ENCODE results near the gene IL31RA. TPM values are rescaled to one million over a fixed set of nuclear protein-coding genes. Genes with fewer than 3 reads are reported as not detected.

Gene IL31RA
- total and polyA plus RNA-seq, 9 donors, result 0.15 to 0.67 (median 0.24) TPM; not detected in 2

DNA sequence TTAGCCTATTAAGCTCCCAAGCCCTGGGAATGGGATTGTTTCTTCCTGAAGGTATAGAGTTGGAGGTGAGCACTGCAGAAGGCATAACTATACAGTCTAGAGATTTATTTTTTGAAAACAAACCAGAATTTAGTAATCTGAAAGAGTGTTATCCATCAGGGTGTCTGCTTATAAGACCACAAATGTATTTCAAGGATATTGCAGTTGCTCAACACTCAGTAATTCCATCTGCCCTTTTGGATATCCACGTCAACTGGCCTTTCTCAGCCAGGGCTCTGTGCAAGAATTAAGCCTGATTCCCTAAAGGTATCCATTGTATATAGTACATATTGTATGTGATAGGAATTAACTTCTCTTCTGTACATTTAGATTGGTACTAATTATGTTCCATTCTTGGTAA lies 15.0 kb upstream of the IL31RA start:
- Histone ChIP-seq H3K4me3 (no peak overlapping the region), H3K36me3 (no peaks in the 10 kb centered on the region), H3K27me3 (no peaks in the 10 kb centered on the region), H3K9me3 (no peaks in the 10 kb centered on the region), H3K4me1 (ENCODE audit: insufficient read depth) (no peaks in the 10 kb centered on the region), H3K27ac (no peak overlapping the region)
- no peak for DNase-seq
- TF ChIP-seq POLR2A (IDR thresholded peaks at IDR 0.05), result no peak
- no peak for TF ChIP-seq EP300 (IDR thresholded peaks at IDR 0.05)
- intact Hi-C loops (cut with DNase I), result no loop called here
- WGBS, 3 donors, result 56 to 70% (median 57%) methylated on average over 1 of the region's 1 CpG

DNA sequence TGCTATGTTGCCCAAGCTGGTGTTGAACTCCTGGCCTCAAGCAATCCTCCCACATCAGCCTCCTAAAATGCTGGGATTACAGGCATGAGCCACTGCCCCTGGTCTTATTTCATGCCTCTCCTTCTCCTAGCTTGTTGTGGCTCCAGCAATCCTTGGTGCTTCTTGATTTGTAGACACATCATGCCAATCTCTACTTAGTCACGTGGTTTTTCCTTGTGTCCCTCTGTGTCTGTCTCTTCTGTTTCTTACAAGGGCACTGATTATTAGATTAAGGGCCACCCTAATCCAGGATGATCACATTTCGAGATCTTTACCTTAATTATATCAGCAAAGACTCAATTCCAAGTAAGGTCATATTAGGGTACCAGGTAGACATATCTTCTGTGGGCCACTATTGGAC lies 9.2 kb upstream of the IL31RA start:
- Histone ChIP-seq H3K27me3 (no peaks in the 10 kb centered on the region), H3K36me3 (no peaks in the 10 kb centered on the region), H3K4me1 (ENCODE audit: insufficient read depth) (no peaks in the 10 kb centered on the region), H3K9me3 (no peaks in the 10 kb centered on the region), H3K27ac (no peak overlapping the region), H3K4me3 (no peak overlapping the region)
- no peak for TF ChIP-seq EP300 (IDR thresholded peaks at IDR 0.05)
- no peak for TF ChIP-seq POLR2A (IDR thresholded peaks at IDR 0.05)
- TF ChIP-seq, protein P1, sequence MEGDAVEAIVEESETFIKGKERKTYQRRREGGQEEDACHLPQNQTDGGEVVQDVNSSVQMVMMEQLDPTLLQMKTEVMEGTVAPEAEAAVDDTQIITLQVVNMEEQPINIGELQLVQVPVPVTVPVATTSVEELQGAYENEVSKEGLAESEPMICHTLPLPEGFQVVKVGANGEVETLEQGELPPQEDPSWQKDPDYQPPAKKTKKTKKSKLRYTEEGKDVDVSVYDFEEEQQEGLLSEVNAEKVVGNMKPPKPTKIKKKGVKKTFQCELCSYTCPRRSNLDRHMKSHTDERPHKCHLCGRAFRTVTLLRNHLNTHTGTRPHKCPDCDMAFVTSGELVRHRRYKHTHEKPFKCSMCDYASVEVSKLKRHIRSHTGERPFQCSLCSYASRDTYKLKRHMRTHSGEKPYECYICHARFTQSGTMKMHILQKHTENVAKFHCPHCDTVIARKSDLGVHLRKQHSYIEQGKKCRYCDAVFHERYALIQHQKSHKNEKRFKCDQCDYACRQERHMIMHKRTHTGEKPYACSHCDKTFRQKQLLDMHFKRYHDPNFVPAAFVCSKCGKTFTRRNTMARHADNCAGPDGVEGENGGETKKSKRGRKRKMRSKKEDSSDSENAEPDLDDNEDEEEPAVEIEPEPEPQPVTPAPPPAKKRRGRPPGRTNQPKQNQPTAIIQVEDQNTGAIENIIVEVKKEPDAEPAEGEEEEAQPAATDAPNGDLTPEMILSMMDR (IDR thresholded peaks at IDR 0.05), result no peak
- intact Hi-C loops (cut with DNase I), result no loop called here
- WGBS, 3 donors, result 78 to 85% (median 78%) methylated on average over 2 of the region's 2 CpGs
- DNase-seq, result no peak

DNA sequence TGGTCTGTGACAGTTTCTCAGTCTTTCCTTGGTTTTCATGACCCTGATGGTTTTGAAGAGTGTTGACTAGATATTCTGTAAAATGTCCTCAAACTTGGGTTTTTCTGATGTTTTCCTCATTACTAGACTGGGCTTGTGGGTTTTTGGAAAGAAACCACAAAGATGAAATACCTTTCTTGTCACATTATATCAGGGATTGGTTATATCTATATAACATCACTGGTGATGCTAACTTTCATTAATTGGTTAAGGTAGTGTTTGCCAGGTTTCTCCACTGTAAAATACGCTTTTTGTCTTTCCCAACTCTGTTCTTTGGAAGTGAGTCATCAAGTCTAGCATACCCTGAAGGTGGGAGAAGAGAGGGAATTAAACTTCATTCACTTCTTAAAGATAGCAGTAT lies 3.3 kb upstream of the IL31RA start:
- Histone ChIP-seq H3K27ac (no peak overlapping the region), H3K4me3 (no peak overlapping the region), H3K27me3 (no peaks in the 10 kb centered on the region), H3K4me1 (ENCODE audit: insufficient read depth) (no peaks in the 10 kb centered on the region), H3K36me3 (no peaks in the 10 kb centered on the region), H3K9me3 (no peaks in the 10 kb centered on the region)
- intact Hi-C loops (cut with DNase I), result no loop called here
- no peak for DNase-seq
- WGBS, 3 donors, result 49 to 77% (median 57%) methylated on average over 1 of the region's 1 CpG
- no peak for TF ChIP-seq EP300 (IDR thresholded peaks at IDR 0.05)
- no peak for TF ChIP-seq POLR2A (IDR thresholded peaks at IDR 0.05)
- TF ChIP-seq, protein P1 (IDR thresholded peaks at IDR 0.05), result no peak

DNA sequence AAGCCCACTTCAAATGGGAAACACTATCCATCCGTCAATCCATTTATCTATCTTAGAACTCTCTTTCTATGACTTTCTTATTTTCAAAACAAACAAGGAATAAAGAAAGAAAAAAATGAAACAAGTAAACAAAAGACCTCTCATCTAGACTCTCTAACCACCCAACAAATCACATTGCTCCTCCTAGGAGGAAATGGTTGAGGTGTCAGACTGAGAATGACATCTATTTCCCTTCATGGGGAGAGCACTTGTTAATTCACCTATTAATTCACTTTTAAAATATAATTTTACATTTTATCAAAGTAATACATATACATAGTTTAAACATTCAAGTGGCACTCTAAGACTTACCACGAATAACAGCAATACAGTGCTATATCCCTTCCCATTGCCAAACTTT lies 2.4 kb upstream of the IL31RA start:
- WGBS, 3 donors, result 79 to 83% (median 81%) methylated on average over 2 of the region's 2 CpGs
- no peaks in the 10 kb centered on the region for H3K36me3 ChIP-seq
- no peak overlapping the region for H3K4me3 ChIP-seq
- intact Hi-C loops (cut with DNase I), result no loop called here
- DNase-seq, result no peak
- H3K27me3 ChIP-seq, result no peaks in the 10 kb centered on the region
- no peaks in the 10 kb centered on the region for H3K9me3 ChIP-seq
- TF ChIP-seq POLR2A (IDR thresholded peaks at IDR 0.05), result no peak
- TF ChIP-seq, protein P1 (IDR thresholded peaks at IDR 0.05), result no peak
- TF ChIP-seq EP300 (IDR thresholded peaks at IDR 0.05), result no peak
- H3K27ac ChIP-seq, result no peak overlapping the region
- H3K4me1 ChIP-seq (ENCODE audit: insufficient read depth), result no peaks in the 10 kb centered on the region

DNA sequence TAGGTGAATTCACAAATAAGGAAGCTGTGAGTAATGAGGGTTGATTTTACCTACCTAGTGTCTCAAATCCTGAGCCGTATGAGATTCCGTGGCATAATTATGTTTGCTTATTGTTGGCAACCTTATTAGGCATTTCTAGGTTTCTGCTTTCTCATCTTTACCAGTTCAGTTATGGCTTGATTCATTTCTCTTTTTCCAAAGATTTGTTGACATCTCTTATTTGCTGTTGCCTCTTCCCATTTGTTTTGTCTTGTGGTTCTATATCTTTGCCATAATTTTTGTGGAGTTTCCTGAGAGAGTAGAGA lies 470 bp downstream of the IL31RA start:
- H3K36me3 ChIP-seq, result no peaks in the 10 kb centered on the region
- no peak for DNase-seq
- no peaks in the 10 kb centered on the region for H3K9me3 ChIP-seq
- H3K27me3 ChIP-seq, result no peaks in the 10 kb centered on the region
- 84 to 88% (median 87%) methylated on average over 2 of the region's 2 CpGs for WGBS, 3 donors
- intact Hi-C loops (cut with DNase I), result no loop called here
- no peaks in the 10 kb centered on the region for H3K4me1 ChIP-seq (ENCODE audit: insufficient read depth)
- no peak overlapping the region for H3K4me3 ChIP-seq
- TF ChIP-seq POLR2A (IDR thresholded peaks at IDR 0.05) (no peak), EP300 (IDR thresholded peaks at IDR 0.05) (no peak)
- TF ChIP-seq, protein P1 (IDR thresholded peaks at IDR 0.05), result no peak
- H3K27ac ChIP-seq, result no peak overlapping the region
